IMR-90 (cell line): Measurements from ENCODE around the gene PHACTR3. TPM values are rescaled to one million over a fixed set of nuclear protein-coding genes. Genes with fewer than 3 reads are reported as not detected.

Source experiments
- ATAC-seq: fragments of 200-7000 bp; cut with Tn5 transposase; 2 replicates; pipeline ENCODE4 v1.9.1; 2020; ENCODE audit warnings: low read depth, mild to moderate bottlenecking, moderate library complexity
- BruUV-seq: library from RNA; stranded (reverse); fragments of 400-500 nt; replicated peaks from 2 replicates; lab custom pipeline; 2021; lab: Mats Ljungman, UMichigan
- CTCF ChIA-PET: fragments of 300-600 bp; formaldehyde crosslinking; extraction: SDS; loops from one replicate; lab custom pipeline; 2021; ENCODE audit warnings: antibody characterized with exemption; lab: Yijun Ruan, JAX
- POLR2A ChIA-PET: fragments of 300-600 bp; sonication (Branson Sonifier 250); formaldehyde crosslinking; loops from one replicate; lab custom pipeline; 2022; ENCODE audit warnings: antibody characterized with exemption; ENCODE audit not compliant: unreplicated experiment; lab: Charles Lee
- DNase-seq: peaks from one replicate; pipeline ENCODE4 v3.0.0; 2013
- H2AFZ ChIP-seq: replicated peaks from 2 replicates; pipeline ENCODE3; 2013; ENCODE audit warnings: low read length, mild to moderate bottlenecking; ENCODE audit not compliant: poor library complexity
- H2AK5ac ChIP-seq: 2 replicates; pipeline ENCODE4 v1.6.1; 2013; ENCODE audit warnings: low read depth, low read length, inconsistent platforms
- H2AK9ac ChIP-seq: replicated peaks from 2 replicates; pipeline ENCODE3; 2013; ENCODE audit warnings: mild to moderate bottlenecking, low read depth, low read length, moderate library complexity; ENCODE audit not compliant: poor library complexity
- H2BK120ac ChIP-seq: 2 replicates; pipeline ENCODE4 v1.6.1; 2013; ENCODE audit warnings: low read depth, low read length, inconsistent platforms
- H2BK15ac ChIP-seq: 3 replicates; pipeline ENCODE4 v1.6.1; 2013; ENCODE audit warnings: low read depth, low read length, inconsistent platforms
- H2BK20ac ChIP-seq: 2 replicates; pipeline ENCODE4 v1.6.1; 2013; ENCODE audit warnings: low read depth, mild to moderate bottlenecking, inconsistent platforms, low read length, moderate library complexity
- H2BK5ac ChIP-seq: 2 replicates; pipeline ENCODE4 v1.6.1; 2013; ENCODE audit warnings: mild to moderate bottlenecking, low read depth, low read length, inconsistent platforms; ENCODE audit not compliant: poor library complexity, severe bottlenecking
- H3K14ac ChIP-seq: replicated peaks from 2 replicates; pipeline ENCODE4 v1.6.1; 2013; ENCODE audit warnings: low read depth, low read length, inconsistent platforms
- H3K18ac ChIP-seq: 2 replicates; pipeline ENCODE4 v1.6.1; 2013; ENCODE audit warnings: low read depth, low read length, control low read depth
- H3K23ac ChIP-seq: 2 replicates; pipeline ENCODE4 v1.6.1; 2013; ENCODE audit warnings: low read depth, low read length, inconsistent platforms
- H3K27ac ChIP-seq: 2 replicates; pipeline ENCODE4 v1.5.1; 2013; ENCODE audit warnings: mild to moderate bottlenecking, control low read depth, low read length; ENCODE audit not compliant: insufficient read depth
- H3K27me3 ChIP-seq: 2 replicates; pipeline ENCODE4 v1.6.1; 2013; ENCODE audit warnings: low read length; ENCODE audit not compliant: control insufficient read depth, insufficient read depth
- H3K36me3 ChIP-seq: 2 replicates; pipeline ENCODE4 v1.6.1; 2013; ENCODE audit warnings: low read length, mixed read lengths; ENCODE audit not compliant: control insufficient read depth, insufficient read depth
- H3K4ac ChIP-seq: 2 replicates; pipeline ENCODE4 v1.6.1; 2013; ENCODE audit warnings: low read depth, low read length, inconsistent platforms
- H3K4me1 ChIP-seq: 2 replicates; pipeline ENCODE4 v1.6.1; 2013; ENCODE audit warnings: low read length, mixed read lengths; ENCODE audit not compliant: control insufficient read depth, insufficient read depth
- H3K4me2 ChIP-seq: 2 replicates; pipeline ENCODE4 v1.6.1; 2013; ENCODE audit warnings: low read depth, mild to moderate bottlenecking, control low read depth, low read length, moderate library complexity
- H3K4me3 ChIP-seq: 2 replicates; pipeline ENCODE4 v1.5.1; 2013; ENCODE audit warnings: low read depth, mild to moderate bottlenecking, control low read depth, low read length, moderate library complexity; ENCODE audit not compliant: insufficient read depth
- H3K56ac ChIP-seq: 2 replicates; pipeline ENCODE4 v1.6.1; 2013; ENCODE audit warnings: low read length, inconsistent platforms; ENCODE audit not compliant: insufficient read depth; ENCODE audit errors: extremely low read depth
- H3K79me1 ChIP-seq, 2 experiments: 2 replicates each; pipeline ENCODE4 v1.6.1; 2013; ENCODE audit warnings: low read length in 2 of 2, inconsistent platforms in 1 of 2, low read depth in 1 of 2
- H3K9ac ChIP-seq: 2 replicates; pipeline ENCODE4 v1.6.1; 2013; ENCODE audit warnings: low read depth, low read length, control low read depth
- H3K9me1 ChIP-seq: 2 replicates; pipeline ENCODE4 v1.6.1; 2013; ENCODE audit warnings: low read length, inconsistent platforms; ENCODE audit not compliant: insufficient read depth
- H3K9me3 ChIP-seq: 2 replicates; pipeline ENCODE4 v1.6.1; 2013; ENCODE audit warnings: low read length; ENCODE audit not compliant: control insufficient read depth, insufficient read depth
- H4K20me1 ChIP-seq: 2 replicates; pipeline ENCODE4 v1.6.1; 2013; ENCODE audit warnings: low read length, inconsistent platforms; ENCODE audit not compliant: insufficient read depth
- H4K5ac ChIP-seq: 2 replicates; pipeline ENCODE4 v1.6.1; 2013; ENCODE audit warnings: mild to moderate bottlenecking, low read depth, low read length, control low read depth
- H4K8ac ChIP-seq, 2 experiments: 2 replicates each; pipeline ENCODE4 v1.6.1; 2013; ENCODE audit warnings: low read depth in 2 of 2, low read length in 2 of 2, control low read depth in 1 of 2, inconsistent platforms in 1 of 2
- H4K91ac ChIP-seq: 2 replicates; pipeline ENCODE4 v1.6.1; 2013; ENCODE audit warnings: low read depth, low read length, inconsistent platforms; ENCODE audit not compliant: insufficient read depth
- CEBPB ChIP-seq: IDR thresholded peaks from 2 replicates; pipeline ENCODE4 v1.6.1; 2012; ENCODE audit warnings: low read depth, low read length, improper control_type of control experiment
- CHD1 ChIP-seq: IDR thresholded peaks from 2 replicates; pipeline ENCODE4 v1.6.1; 2012; ENCODE audit warnings: low read depth, low read length, improper control_type of control experiment
- FOS ChIP-seq: fragments of 150-350 bp; IDR thresholded peaks from 2 replicates; pipeline ENCODE4 v1.6.1; 2016; ENCODE audit warnings: low read depth, low read length
- MXI1 ChIP-seq: IDR thresholded peaks from 2 replicates; pipeline ENCODE4 v1.6.1; 2012; ENCODE audit warnings: low read depth, mild to moderate bottlenecking, low read length, moderate library complexity, borderline replicate concordance
- POLR2A ChIP-seq: IDR thresholded peaks from 2 replicates; pipeline ENCODE4 v1.6.1; 2012; ENCODE audit warnings: mild to moderate bottlenecking, low read depth, low read length
- RCOR1 ChIP-seq: IDR thresholded peaks from 2 replicates; pipeline ENCODE4 v1.6.1; 2012; ENCODE audit warnings: mild to moderate bottlenecking, low read length, improper control_type of control experiment; ENCODE audit not compliant: insufficient replicate concordance
- RFX5 ChIP-seq: IDR thresholded peaks from 2 replicates; pipeline ENCODE4 v1.8.0; 2012; ENCODE audit warnings: low read depth, mild to moderate bottlenecking, low read length, moderate library complexity
- USF2 ChIP-seq: fragments of 150-350 bp; IDR thresholded peaks from 2 replicates; pipeline ENCODE4 v1.6.1; 2017; ENCODE audit warnings: mild to moderate bottlenecking, antibody characterized with exemption, low read length, low read depth
- whole genome bisulfite sequencing, 2 experiments: methylation state at CpG; one replicate each; pipeline versions ENCODE4 v1.1.5 to v1.1.7; 2013; ENCODE audit warnings: missing lambda C conversion rate in 2 of 2; ENCODE audit not compliant: insufficient read length in 1 of 2; ENCODE audit errors: extremely low coverage in 2 of 2; 5-methylcytosine and 5-hydroxymethylcytosine counted together
- dilution Hi-C: fragments of 300-500 bp; cut with HindIII; formaldehyde crosslinking; loops from one replicate; pipeline ENCODE4 v1.14.3; 2018; ENCODE audit warnings: low sequenced_read_pairs; ENCODE audit not compliant: unreplicated experiment
- in situ Hi-C: fragments of 300-500 bp; cut with MboI; formaldehyde crosslinking; loops from 3 replicates; pipeline ENCODE4 v1.14.3; 2019; ENCODE audit warnings: low sequenced_read_pairs, inconsistent platforms, mixed read lengths
- intact Hi-C: fragments of 100-400 bp; cut with micrococcal nuclease; formaldehyde crosslinking; loops from 2 replicates; pipeline ENCODE4 v1.10.0; 2022
- polyA plus RNA-seq, 3 experiments: library from polyadenylated mRNA; depleted of rRNA; stranded (reverse); fragments of >200 nt; gene quantifications; 2 replicates each; pipeline ENCODE4 v1.2.3, GENCODE V29; 2012; ENCODE audit warnings: low replicate concordance in 1 of 3
- total RNA-seq: library from RNA; depleted of rRNA; stranded (reverse); fragments of >200 nt; gene quantifications from 2 replicates; pipeline ENCODE4 v1.2.3, GENCODE V29; 2012

The PHACTR3 gene
- total and polyA plus RNA-seq, 2 of the 4 experiments (the other 2 are of a cell fraction) = not detected

- 100% methylated on average over 2 of the region's 4 CpGs; no CpG with 5 or more reads in 1 of the 2 experiments for WGBS, 2 experiments
- H3K18ac ChIP-seq = no peak overlapping the region
- H2AK5ac ChIP-seq = no peak overlapping the region
- no peak overlapping the region for H3K14ac ChIP-seq
- no peak; the same call in 1 of the 2 replicates for ATAC-seq
- no peaks in the 10 kb centered on the region for H3K36me3 ChIP-seq
- no peak overlapping the region for H2BK20ac ChIP-seq
- no peak overlapping the region for H2BK5ac ChIP-seq
- dilution Hi-C loops = no loop called here
- H2BK15ac ChIP-seq = no peak overlapping the region
- H3K9ac ChIP-seq = no peak overlapping the region
- H3K4me3 ChIP-seq = no peak overlapping the region
- no peak overlapping the region for H2BK120ac ChIP-seq
- H3K4ac ChIP-seq = no peak overlapping the region
- H3K27ac ChIP-seq = no peak overlapping the region
- H2AK9ac ChIP-seq = no peak overlapping the region
- in situ Hi-C loops = no loop called here
- no peaks in the 10 kb centered on the region for H3K9me3 ChIP-seq
- no TSS peak for BruUV-seq
- no peak overlapping the region for H4K8ac ChIP-seq
- ChIA-PET CTCF (interaction anchor here (6.4 kb wide), 1 partner anchor 12 kb away, joined by 31 read pairs; no protein-coding TSS in a partner anchor), POLR2A (no interaction called here)
- no peaks in the 10 kb centered on the region for H3K9me1 ChIP-seq
- no peak overlapping the region for H4K5ac ChIP-seq
- no peak for DNase-seq
- TF ChIP-seq CEBPB (no peak), MXI1 (no peak), USF2 (no peak), CHD1 (no peak), POLR2A (no peak), FOS (no peak), RCOR1 (no peak), RFX5 (no peak)
- no peaks in the 10 kb centered on the region for H3K4me1 ChIP-seq
- H3K56ac ChIP-seq = no peak overlapping the region
- no peak overlapping the region for H4K91ac ChIP-seq
- H3K27me3 ChIP-seq = no peaks in the 10 kb centered on the region; the same call in 1 of the 2 replicates
- intact Hi-C loops = no loop called here
- no peak overlapping the region for H3K4me2 ChIP-seq
- H3K79me1 ChIP-seq = no peaks in the 10 kb centered on the region
- no peaks in the 10 kb centered on the region for H4K20me1 ChIP-seq
- H3K23ac ChIP-seq = no peak overlapping the region
- H2AFZ ChIP-seq = no peak overlapping the region
Observed at GRCh38 chr20:59837623-59838394, 233.5 kb downstream of the PHACTR3 start.
